Measurements from ENCODE around the gene RTP2.

RTP2 gene

GRCh38 chr3:187738331-187739093 lies 36.2 kb upstream of the RTP2 start:
- DNase-seq: peak; percentile 95

GRCh38 chr3:187738071-187738330 lies 35.6 kb upstream of the RTP2 start:
- DNase-seq: no peak

GRCh38 chr3:187737368-187738070 lies 35.2 kb upstream of the RTP2 start:
- DNase-seq: peak; percentile 78

DNA sequence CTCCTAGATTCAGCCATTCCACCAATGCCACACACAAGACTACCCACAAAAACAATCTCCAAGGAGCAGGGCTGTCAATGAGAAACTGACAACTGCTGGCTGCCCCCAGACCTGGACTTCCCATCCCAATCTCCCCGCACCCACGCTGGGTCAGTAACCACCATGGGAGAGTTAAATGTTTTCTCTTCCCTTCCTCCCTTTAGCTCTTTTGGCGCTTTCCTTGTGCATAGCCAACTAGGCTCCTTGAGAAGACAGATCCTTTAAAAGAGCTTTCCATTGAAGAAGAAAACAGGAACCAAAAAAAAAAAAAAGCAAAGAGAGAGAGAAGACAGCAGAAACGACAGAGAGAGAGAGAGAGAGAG lies 34.6 kb upstream of the RTP2 start:
- no peak for DNase-seq

- no peak for DNase-seq
Observed at GRCh38 chr3:187736418-187736871, 34.1 kb upstream of the RTP2 start.

- DNase-seq: no peak
Observed at GRCh38 chr3:187735837-187736236, 33.5 kb upstream of the RTP2 start.

DNA sequence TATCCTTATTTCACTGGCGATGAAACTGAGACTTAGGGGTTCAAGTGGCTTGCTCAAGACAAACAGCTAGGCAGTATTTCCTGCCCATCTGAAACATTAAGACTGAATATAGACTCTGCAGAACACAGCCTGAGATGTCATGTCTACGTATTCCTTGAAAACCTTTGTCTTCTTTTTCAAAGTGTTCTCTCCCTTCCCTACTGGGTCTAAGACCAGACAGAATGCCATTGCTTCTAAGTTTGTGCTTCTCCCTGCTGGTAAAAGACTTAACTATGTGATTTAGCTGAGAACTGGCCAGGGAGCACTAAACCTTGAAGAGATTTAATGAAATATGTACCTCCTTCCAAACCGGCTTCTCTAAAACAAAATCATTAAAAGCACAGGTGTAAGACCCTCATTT lies 33.0 kb upstream of the RTP2 start:
- no peak for DNase-seq

- DNase-seq: no peak
Observed at GRCh38 chr3:187734841-187735240, 32.5 kb upstream of the RTP2 start.

DNA sequence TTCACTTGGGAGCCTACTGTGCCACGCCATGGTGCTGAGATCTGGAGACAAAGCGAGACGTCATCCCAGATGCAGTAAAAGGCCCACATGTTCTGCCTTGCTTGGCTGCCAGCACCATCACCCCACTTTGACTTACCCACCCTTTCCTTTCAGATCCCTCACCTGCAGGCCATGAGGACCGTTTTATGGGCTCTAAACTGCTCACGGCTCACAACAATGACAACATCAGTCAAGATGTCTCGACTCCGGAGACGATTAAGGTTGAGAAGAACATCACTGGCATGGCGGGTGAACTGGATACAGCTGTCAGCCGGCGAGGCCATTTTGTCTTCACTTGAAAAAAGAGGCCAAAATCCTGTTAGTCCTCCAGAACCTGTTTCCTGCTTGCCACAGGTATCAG lies 31.0 kb upstream of the RTP2 start:
- DNase-seq: no peak

- DNase-seq: no peak
Observed at GRCh38 chr3:187729598-187729997, 27.2 kb upstream of the RTP2 start.

DNA sequence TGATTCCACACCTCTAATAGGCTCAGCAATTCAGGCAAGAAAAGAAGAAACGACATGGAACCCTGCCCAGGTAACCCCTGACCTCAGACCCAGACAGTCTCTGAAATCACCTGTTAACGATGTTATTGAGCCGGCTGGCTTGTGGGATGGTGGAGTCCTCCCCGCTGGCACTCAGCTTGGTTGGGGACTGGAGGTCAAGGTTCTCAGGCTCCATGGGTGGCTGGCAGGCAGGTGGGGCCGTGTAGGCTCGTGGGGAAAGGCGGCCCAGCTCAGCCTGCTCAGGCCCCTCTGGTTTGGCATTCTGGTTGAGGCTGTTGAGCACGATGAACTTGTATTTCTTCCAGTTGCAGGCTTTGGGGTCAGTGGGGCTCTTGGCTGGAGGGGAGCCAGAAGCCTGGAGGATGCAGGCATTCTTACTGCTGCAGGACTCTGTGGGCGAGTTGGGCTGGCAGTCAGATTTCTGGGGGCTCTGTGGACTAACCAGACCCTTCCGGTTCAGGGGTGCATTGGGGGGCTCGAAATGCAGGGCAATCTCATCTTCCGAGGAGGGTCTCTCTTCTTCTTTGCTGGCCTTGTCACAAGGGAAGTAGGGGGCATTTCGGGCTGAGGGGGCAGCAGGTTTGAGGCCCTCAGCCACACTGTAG lies 26.7 kb upstream of the RTP2 start:
- no peak for DNase-seq

DNA sequence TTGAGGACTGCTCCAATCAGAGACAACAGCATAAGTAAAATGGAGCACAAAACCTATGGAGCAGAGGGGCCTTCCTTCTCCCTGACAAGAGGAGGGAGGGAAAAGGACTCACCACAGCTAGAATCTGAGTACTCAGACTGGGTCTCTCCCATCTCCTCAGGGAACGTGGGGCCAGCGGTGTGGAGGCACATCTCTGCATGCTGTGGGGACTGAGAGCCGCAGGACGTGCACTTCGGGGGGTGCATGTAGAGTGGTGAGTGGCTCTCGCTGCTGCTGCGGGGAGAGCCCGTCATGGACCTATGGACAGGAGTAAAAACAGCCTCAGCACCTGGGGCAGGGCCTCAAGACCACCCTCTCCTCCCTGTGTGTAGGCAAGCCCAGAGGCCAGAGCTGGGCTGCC lies 25.9 kb upstream of the RTP2 start:
- DNase-seq: no peak

DNA sequence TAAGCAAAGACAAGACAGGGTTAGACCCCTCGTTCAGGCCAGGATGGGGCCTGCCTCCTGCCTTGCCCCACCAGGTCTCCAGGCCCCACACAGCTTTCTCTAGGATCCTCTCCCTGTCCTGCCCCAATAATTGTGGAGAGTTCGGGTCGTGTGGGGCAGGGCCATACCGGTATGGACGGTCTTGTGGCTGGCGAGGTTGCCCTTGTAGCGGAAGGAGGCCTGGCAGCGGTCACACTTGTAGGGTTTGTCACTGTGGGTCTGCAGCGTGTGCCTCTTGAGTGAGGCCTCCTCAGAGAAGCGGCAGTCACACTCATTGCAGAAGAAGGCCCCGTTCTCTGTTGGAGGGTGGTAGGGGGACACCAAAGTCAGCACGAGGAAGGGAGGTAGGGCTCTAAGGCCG lies 24.2 kb upstream of the RTP2 start:
- no peak for DNase-seq

DNA sequence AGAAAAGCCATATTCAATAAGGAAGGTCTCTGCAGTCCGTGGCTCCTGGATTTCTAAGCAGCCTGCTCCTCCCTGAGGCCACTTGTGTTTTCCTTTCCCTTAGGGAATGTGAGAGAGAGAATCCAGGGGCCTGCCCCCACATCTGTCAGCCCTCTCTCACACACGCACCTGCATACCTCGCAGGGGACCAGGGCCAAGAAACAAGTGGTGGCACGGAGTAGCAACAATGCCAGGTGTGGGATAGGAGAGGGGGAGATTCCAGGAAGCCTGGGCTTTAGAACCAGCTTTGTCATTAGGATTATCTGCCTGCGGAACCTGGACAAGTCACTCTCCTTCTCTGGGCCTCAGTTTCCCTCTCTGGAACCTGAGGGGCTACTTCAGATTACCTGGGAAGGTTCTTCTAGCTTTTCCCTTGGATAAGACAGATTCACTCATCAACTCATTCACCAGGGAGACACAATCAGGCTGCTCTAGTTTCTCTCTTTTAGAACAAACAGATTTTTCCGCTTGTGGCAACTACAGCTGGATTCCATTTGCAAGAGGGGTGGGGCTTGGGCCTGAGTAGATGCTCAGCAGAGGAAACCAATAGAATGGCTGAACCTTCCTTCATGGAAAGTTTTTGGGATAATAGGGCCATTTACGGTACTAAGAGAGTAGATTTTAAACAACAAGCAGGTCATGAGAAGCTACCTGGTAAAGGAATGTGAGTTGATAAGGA lies 23.5 kb upstream of the RTP2 start:
- no peak for DNase-seq

DNA sequence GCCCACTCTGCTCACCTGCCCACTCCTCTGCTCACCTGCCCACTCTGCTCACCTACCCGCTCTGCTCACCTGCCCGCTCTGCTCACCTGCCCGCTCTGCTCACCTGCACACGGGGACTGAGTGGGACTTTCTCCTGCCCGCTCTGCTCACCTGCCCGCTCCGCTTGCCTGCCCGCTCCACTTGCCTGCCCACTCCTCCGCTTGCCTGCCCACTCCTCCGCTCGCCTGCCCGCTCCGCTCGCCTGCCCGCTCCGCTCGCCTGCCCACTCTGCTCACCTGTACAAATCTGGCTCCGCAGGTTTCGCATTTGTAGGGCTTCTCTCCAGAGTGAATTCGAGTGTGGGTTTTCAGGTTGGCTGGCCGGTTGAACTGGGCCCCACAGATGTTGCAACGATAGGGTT lies 22.9 kb upstream of the RTP2 start:
- DNase-seq: no peak

- no peak for DNase-seq
Observed at GRCh38 chr3:187722206-187722612, 19.9 kb upstream of the RTP2 start.

GRCh38 chr3:187721055-187721454 lies 18.7 kb upstream of the RTP2 start:
- no peak for DNase-seq

DNA sequence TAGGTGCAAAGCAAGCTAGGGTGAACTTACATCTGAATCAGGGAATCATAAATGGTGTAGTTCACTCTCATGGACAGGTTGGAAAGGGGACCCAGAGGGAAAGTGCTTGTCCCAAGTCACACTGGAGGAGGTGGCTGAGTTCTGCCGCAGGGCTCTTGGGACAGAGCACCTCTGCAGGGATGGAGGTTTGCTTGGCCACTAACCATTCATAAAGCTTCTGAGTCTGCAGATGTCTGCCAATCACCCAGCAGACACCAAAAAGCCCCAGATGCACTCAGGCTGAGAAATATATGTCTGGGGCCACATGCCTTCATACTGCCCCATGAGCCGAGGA lies 17.9 kb upstream of the RTP2 start:
- no peak for DNase-seq

DNA sequence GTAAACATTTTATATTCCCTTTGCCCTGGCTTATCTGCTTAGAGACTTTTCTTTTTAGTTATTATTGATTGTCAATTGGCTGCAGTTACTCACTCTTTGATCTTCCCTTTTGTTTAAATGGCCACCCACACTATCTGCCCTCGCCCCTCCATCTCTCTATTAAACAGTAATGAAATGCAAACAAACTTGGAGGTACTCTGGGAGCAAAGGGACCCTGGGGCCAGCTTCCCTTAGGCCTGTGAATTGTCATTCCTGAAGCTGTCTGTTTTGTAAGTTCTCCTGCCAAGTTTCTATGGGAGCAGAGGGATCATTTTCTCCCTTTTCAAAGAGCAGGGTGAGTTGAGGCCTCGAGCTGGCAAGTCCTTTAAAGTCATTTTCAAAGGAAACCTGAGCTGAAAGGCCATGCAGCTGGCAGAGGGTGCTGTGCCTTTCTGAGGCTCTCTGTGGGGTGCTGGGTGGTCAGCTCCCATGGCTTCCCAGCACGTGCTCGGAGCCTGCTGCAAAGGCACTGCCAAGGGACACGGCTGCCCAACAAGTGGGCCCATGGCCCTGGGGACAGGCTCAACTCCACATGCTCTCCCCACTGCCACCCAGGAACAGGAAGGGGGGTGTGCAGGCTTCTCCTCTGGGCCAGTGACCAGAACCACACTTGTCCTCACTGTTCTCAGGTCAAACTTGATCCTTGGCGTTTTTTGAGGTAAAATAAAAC lies 17.4 kb upstream of the RTP2 start:
- no peak for DNase-seq

DNA sequence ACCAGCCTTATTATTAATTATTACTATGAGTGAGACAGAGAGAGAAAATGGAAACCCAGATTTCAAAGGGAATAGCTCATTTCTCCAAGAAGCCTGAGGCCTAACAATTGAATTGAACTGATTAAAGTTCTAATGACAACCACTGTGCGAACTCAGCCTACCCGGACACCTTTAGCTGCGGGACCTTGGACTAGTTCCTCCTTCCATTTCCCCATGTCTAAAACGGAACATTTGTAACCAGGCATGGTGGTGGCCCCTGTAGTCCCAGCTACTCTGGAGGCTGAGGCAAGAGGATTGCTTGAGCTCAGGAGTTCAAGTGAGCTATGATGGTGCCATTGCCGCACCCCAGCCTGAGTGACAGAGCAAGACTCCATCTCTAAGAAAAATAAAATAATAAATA lies 16.4 kb upstream of the RTP2 start:
- no peak for DNase-seq

DNA sequence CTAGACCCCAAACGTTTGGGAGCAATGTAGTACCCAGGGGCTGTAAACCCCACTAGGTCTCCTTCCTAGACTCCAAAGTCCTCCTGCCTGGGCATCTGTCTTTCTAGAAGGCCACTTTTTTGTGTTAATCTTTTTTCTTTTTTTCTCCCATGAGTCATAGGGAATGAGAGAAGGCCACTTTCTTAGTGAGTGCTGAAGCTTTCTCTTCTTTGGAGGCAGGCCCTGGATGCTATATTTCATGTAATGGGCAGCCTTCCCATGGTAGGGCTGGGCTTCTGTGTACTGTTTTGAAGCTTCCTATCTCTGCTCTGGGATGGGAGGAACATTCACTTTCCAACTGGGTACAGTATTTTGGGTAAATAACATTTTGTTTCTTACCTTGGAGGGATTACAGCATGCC lies 15.2 kb upstream of the RTP2 start:
- DNase-seq: no peak

DNA sequence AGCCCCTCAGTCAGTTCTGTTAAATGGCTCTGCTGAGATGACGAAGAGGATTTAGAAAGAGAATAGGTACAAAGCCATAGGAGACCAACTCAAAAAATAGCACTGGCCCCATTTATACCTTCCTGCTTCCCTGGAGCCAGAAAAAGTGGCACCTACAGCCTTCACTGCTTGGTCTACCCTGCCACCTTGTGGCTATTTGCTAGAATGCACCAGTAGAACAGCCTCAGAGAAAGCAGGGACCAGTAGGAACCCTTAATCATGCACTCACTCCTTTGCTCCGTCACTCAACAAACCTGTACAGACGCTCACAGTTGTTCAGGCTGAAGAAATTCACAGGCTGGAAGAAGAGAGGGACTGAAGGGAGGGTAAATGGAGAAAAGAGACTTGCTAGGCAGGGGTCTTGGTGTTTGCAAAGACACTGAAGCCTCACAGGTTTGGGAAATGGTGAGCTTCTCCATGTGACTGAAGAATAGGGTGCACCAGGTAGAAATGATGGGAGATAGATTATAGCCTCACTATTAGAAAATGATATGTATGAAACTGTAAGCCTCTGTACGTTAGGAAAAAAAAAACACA lies 12.1 kb upstream of the RTP2 start:
- peak; percentile 75 for DNase-seq

DNA sequence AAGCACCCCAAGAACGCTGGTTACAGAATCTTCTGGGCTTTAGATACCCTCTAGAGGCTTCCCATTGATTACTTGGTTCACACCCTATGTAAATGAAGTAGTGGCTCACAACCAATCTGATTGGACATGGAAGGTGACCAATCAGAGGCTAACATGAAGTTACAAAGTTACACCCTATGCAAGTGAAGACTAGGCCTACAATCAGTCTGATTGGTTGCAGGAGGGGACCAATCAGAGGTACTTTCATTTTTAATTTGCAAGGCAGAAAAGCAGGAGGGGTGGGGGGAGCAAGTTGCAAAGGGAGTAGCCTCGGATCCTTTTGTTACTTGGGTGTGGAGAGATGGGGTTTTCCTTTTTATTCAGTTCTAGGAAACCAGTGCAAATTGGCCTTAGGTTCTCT lies 11.1 kb upstream of the RTP2 start:
- no peak for DNase-seq

All from retina (tissue), 1 donor.